NCI-H2107 treated with DMSO at 0.1 percent for 48 hours (cell line): ENCODE data around the gene SFXN2.
"Not testable (repeated sequence)": the region's sequence is repeated elsewhere in the genome, so short reads cannot be mapped to it uniquely, and the experiment has no call there.

ENCODE experiments used
- DNase-seq: peaks from one replicate; lab custom pipeline; 2025; ENCODE audit not compliant: unreplicated experiment; lab: John Stamatoyannopoulos, UW

SFXN2 gene

GRCh38 chr10:102720337-102720736, 5.9 kb downstream of the SFXN2 start:
- no peak for DNase-seq

- no peak for DNase-seq
Measured at GRCh38 chr10:102720775-102721301, 6.4 kb downstream of the SFXN2 start.

GRCh38 chr10:102721954-102722353, 7.5 kb downstream of the SFXN2 start:
- DNase-seq, result no peak

GRCh38 chr10:102723989-102724388, 9.6 kb downstream of the SFXN2 start:
- DNase-seq, result no peak

- DNase-seq, result no peak
Measured at GRCh38 chr10:102726274-102726673, 11.8 kb downstream of the SFXN2 start.

GRCh38 chr10:102727037-102727818, 12.8 kb downstream of the SFXN2 start:
- no peak for DNase-seq

- peak; percentile 20 for DNase-seq
Measured at GRCh38 chr10:102729029-102730026, 14.9 kb downstream of the SFXN2 start.

GRCh38 chr10:102731222-102731800, 16.9 kb downstream of the SFXN2 start:
- no peak for DNase-seq

- DNase-seq, result no peak
Measured at GRCh38 chr10:102732661-102733060, 18.2 kb downstream of the SFXN2 start.

GRCh38 chr10:102735065-102735562, 20.7 kb downstream of the SFXN2 start:
- no peak for DNase-seq

- DNase-seq, result no peak
Measured at GRCh38 chr10:102738692-102739121, 24.3 kb downstream of the SFXN2 start.

GRCh38 chr10:102740229-102740628, 25.8 kb downstream of the SFXN2 start:
- DNase-seq, result no peak

GRCh38 chr10:102741726-102742237, 27.3 kb downstream of the SFXN2 start:
- DNase-seq, result no peak

GRCh38 chr10:102742313-102742712, 27.9 kb downstream of the SFXN2 start:
- not testable (repeated sequence) for DNase-seq

- no peak for DNase-seq
Measured at GRCh38 chr10:102743078-102743587, 28.7 kb downstream of the SFXN2 start.

GRCh38 chr10:102743588-102744373, 29.3 kb downstream of the SFXN2 start, which contains the start of gene WBP1L:
TSS of gene WBP1L (plus strand) at chr10:102743948. CDS start at chr10:102744054, 106 bp downstream.
- peak; percentile 93 for DNase-seq

GRCh38 chr10:102744374-102745051, 30.1 kb downstream of the SFXN2 start:
- DNase-seq, result no peak

- DNase-seq, result no peak
Measured at GRCh38 chr10:102745157-102745556, 30.7 kb downstream of the SFXN2 start.
